SIG-M5 (cell line): Measurements from ENCODE around the gene TNS1.
"Not testable (repeated sequence)": the region's sequence is repeated elsewhere in the genome, so short reads cannot be mapped to it uniquely, and the experiment has no call there.

Source experiments
- DNase-seq: peaks from one replicate; lab custom pipeline; 2025; lab: John Stamatoyannopoulos, UW

TNS1 gene

GRCh38 chr2:217797165-217797564, 205.6 kb downstream of the TNS1 start:
- DNase-seq, result no peak

- no peak for DNase-seq
Observed at GRCh38 chr2:217795706-217796465, 206.9 kb downstream of the TNS1 start.

DNA sequence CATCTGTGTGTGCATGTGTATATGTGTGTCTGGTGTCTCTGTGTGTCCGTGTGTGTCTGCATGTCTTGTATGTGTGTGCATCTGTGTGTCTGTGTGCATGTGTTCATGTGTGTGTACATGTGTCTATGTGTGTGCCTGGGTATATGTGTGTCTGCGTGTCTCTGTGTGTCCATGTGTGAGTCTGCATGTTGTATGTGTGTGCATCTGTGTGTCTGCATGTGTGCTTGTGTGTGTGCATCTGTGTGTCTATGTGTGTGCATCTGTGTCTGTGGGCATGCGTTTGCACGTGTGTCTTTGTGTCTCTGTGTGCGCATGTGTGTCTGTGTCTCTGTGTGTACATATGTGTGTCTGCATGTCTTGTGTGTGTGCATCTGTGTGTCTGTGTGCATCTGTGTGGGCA, 207.7 kb downstream of the TNS1 start:
- DNase-seq, result no peak

- no peak for DNase-seq
Observed at GRCh38 chr2:217794133-217794986, 208.4 kb downstream of the TNS1 start.

DNA sequence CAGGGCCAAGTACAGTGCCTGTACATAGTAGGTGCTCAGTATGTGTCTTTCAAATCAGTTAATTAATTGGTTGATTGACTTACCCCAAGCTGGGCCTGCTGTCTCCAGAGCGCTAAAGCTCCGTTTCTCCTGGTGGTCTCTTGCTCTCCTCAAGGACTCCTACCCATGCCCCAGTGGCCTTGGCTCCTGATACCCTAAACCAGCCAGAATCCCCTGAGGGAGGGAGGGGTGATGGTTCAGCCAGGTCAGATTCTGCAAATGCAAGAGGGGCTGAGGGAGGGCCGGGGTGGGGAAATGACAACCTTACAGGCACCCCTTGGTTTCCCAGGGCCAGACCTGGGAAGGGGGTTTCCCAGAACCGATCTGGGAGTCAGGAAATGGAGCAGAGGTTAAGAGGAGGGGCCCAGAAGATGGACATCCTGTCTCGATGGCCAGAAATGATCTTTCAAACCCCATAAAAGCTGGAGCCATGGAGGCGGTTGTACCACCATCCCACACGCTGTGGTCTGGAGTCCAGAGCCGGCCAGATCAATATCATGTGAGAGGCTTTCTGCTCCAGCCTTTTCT, 209.1 kb downstream of the TNS1 start:
- no peak for DNase-seq

- DNase-seq, result no peak
Observed at GRCh38 chr2:217792626-217793527, 209.9 kb downstream of the TNS1 start.

DNA sequence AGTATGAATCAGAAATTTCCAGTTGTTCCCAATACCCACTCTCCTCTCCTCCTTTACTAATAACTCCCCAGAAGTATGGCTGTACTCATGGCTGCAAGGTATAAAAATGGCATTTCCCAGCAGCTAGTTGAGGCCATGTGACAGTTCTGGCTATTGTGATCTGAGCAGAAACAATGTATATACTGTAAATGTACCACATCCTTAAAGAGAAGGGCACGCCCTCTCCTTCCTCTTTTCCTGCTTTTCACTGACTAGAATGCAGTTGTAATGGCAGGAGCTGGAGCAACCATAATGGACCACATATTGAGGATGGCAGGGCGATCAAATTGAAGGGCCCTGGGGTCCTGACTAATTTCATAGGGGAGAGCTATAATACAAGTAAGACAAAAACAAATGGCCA, 211.2 kb downstream of the TNS1 start:
- DNase-seq, result no peak

GRCh38 chr2:217790681-217791392, 212.0 kb downstream of the TNS1 start:
- DNase-seq, result no peak

- DNase-seq, result no peak
Observed at GRCh38 chr2:217790195-217790594, 212.6 kb downstream of the TNS1 start.

GRCh38 chr2:217789736-217790181, 213.0 kb downstream of the TNS1 start:
- no peak for DNase-seq

GRCh38 chr2:217789003-217789735, 213.6 kb downstream of the TNS1 start:
- DNase-seq, result no peak

- no peak for DNase-seq
Observed at GRCh38 chr2:217788669-217789002, 214.2 kb downstream of the TNS1 start.

DNA sequence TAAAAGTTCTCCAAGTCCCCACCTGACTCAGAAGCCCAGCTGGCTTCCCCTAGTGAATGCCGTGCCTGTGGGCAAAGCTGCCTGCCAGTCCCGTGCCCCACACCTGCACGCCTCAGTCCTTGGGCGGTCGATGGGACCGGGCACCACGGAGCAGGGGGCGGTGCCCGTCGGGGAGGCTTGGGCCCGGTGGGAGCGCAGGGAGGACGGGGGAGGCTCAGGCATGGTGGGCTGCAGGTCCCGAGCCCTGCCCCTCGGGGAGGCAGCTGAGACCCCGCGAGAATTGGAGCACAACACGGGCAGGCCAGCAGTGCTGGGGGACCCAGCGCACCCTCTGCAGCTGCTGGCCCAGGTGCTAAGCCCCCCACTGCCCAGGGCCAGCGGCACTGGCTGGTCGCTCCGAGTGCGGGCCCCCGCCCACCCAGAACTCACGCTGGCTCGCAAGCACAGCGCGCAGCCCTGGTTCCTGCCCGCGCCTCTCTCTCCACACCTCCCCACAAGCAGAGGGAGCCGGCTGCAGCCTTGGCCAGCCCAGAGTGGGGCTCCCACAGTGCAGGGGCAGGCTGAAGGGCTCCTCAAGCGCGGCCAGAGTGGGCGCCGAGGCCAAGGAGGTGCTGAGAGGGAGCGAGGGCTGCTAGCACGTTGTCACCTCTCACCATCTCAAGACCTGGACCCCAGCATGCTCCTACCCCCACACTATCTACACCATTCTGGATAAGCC, 215.5 kb downstream of the TNS1 start:
- no peak for DNase-seq

GRCh38 chr2:217786560-217786959, 216.2 kb downstream of the TNS1 start:
- not testable (repeated sequence) for DNase-seq

- DNase-seq, result no peak
Observed at GRCh38 chr2:217785544-217786045, 217.2 kb downstream of the TNS1 start.

GRCh38 chr2:217784996-217785543, 217.7 kb downstream of the TNS1 start:
- no peak for DNase-seq

DNA sequence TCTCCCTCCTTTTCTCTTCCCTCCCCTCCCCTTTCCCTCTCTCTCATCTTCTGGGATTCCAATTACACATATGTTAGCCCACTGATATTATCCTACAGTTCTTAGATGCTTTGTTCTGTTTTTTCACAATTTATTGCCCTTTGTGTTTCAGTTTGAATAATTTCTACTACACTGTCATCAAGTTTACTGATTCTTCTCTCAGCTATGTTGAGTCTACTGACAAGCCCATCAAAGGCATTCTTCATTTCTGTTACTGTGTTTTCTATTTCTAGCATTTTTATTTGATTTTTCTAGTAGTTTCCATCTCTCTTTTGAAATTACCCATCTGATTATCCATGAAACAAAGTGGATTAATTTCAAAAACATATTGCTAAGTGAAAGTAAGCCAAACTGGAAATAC, 219.6 kb downstream of the TNS1 start:
- DNase-seq, result no peak

- DNase-seq, result no peak
Observed at GRCh38 chr2:217777906-217778305, 224.9 kb downstream of the TNS1 start.

GRCh38 chr2:217776631-217777030, 226.2 kb downstream of the TNS1 start:
- no peak for DNase-seq
